Measurements from ENCODE around the gene ERF. TPM values are rescaled to one million over a fixed set of nuclear protein-coding genes. Genes with fewer than 3 reads are reported as not detected.

Gene ERF
- total RNA-seq, 2 experiments from 2014 or later: 26.7 to 33.5 TPM

- Histone ChIP-seq H3K27ac (ENCODE audit: low read depth, low read length, poor library complexity, severe bottlenecking) (peak overlapping the region; percentile 70), H3K9me3 (ENCODE audit: low read length) (no peaks in the 10 kb centered on the region), H3K36me3 (ENCODE audit: insufficient read depth, low read length) (0 out of 2 replicates have a peak, but pooled peaks cover 8% of the 10 kb centered on the region), H3K4me2 (ENCODE audit: low read length) (peak overlapping the region; percentile 99), H3K79me2 (ENCODE audit: insufficient read depth, low read depth, low read length) (peaks cover 9% of the 10 kb centered on the region; the same call in 1 of the 2 replicates), H3K4me3 (ENCODE audit: low read depth, low read length, poor library complexity, severe bottlenecking) (peak overlapping the region; percentile 73), H3K9me2 (ENCODE audit: insufficient read depth, low read length) (no peaks in the 10 kb centered on the region), H3K4me1 (ENCODE audit: insufficient read depth, low read length, poor library complexity, severe bottlenecking) (peaks cover 32% of the 10 kb centered on the region), H4K20me1 (ENCODE audit: insufficient read depth, low read length) (no peaks in the 10 kb centered on the region), H2AFZ (ENCODE audit: low read length) (peak overlapping the region; percentile 23; the same call in 1 of the 2 replicates)
- no TSS peak for BruUV-seq (replicated peaks)
- POLR2A ChIA-PET: interaction anchor here (0.6 to 2.1 kb wide), 3 partner anchors 9 to 27 kb away, joined by 4 to 11 read pairs (median 6); no protein-coding TSS in a partner anchor
- CTCF ChIA-PET (ENCODE audit: unreplicated experiment): interaction anchor here (2.0 kb wide), 1 partner anchor 9 kb away, joined by 10 read pairs; no protein-coding TSS in a partner anchor
- peak; percentile 37 for DNase-seq (ENCODE audit: low spot score)
- TF ChIP-seq CTCF (conservative IDR thresholded peaks at IDR 0.05; ENCODE audit: low read length): no peak
- no peak for TF ChIP-seq EZH2phosphoT487 (IDR thresholded peaks at IDR 0.05; ENCODE audit: borderline replicate concordance, low read depth, low read length)
- intact Hi-C loops (cut with micrococcal nuclease; ENCODE audit: unreplicated experiment): no loop called here
Measured at GRCh38 chr19:42270346-42271044, 15.6 kb upstream of the ERF start.

GRCh38 chr19:42269478-42270345 lies 14.8 kb upstream of the ERF start:
- Histone ChIP-seq H3K4me1 (ENCODE audit: insufficient read depth, low read length, poor library complexity, severe bottlenecking) (peaks cover 32% of the 10 kb centered on the region), H3K36me3 (ENCODE audit: insufficient read depth, low read length) (0 out of 2 replicates have a peak, but pooled peaks cover 3% of the 10 kb centered on the region), H3K27ac (ENCODE audit: low read depth, low read length, poor library complexity, severe bottlenecking) (peak overlapping the region; percentile 70), H3K4me2 (ENCODE audit: low read length) (peak overlapping the region; percentile 99), H2AFZ (ENCODE audit: low read length) (peak overlapping the region; percentile 23; the same call in 1 of the 2 replicates), H3K9me3 (ENCODE audit: low read length) (no peaks in the 10 kb centered on the region), H3K9me2 (ENCODE audit: insufficient read depth, low read length) (no peaks in the 10 kb centered on the region), H4K20me1 (ENCODE audit: insufficient read depth, low read length) (no peaks in the 10 kb centered on the region), H3K79me2 (ENCODE audit: insufficient read depth, low read depth, low read length) (peaks cover 9% of the 10 kb centered on the region; the same call in 1 of the 2 replicates), H3K4me3 (ENCODE audit: low read depth, low read length, poor library complexity, severe bottlenecking) (peak overlapping the region; percentile 73)
- ChIA-PET CTCF (ENCODE audit: unreplicated experiment) (interaction anchor here (2.0 kb wide), 1 partner anchor 10 kb away, joined by 10 read pairs; no protein-coding TSS in a partner anchor), POLR2A (interaction anchor here (0.6 to 2.1 kb wide), 3 partner anchors 10 to 26 kb away, joined by 4 to 11 read pairs (median 6); no protein-coding TSS in a partner anchor)
- no peak for TF ChIP-seq EZH2phosphoT487 (IDR thresholded peaks at IDR 0.05; ENCODE audit: borderline replicate concordance, low read depth, low read length)
- no peak for TF ChIP-seq CTCF (conservative IDR thresholded peaks at IDR 0.05; ENCODE audit: low read length)
- DNase-seq (ENCODE audit: low spot score): no peak
- no TSS peak for BruUV-seq (replicated peaks)
- intact Hi-C loops (cut with micrococcal nuclease; ENCODE audit: unreplicated experiment): no loop called here
